Aorta (tissue), 5 donors: ENCODE results near the gene RFC4. TPM values are rescaled to one million over a fixed set of nuclear protein-coding genes. Genes with fewer than 3 reads are reported as not detected.

ENCODE experiments used
- ATAC-seq: fragments of 200-7000 bp; cut with Tn5 transposase; one replicate; pipeline ENCODE4 v1.9.1; 2022; ENCODE audit warnings: moderate library complexity; ENCODE audit not compliant: low FRiP score
- DNase-seq, 2 donors: peaks; one replicate each; pipeline ENCODE4 v3.0.0-alpha.2; 2020
- H3K27ac ChIP-seq, 2 donors: one replicate each; pipeline ENCODE4 v1.5.1; 2013; ENCODE audit warnings: low read length in 2 of 2, mild to moderate bottlenecking in 2 of 2, moderate library complexity in 2 of 2, control low read depth in 1 of 2, inconsistent platforms in 1 of 2, low read depth in 1 of 2
- H3K27me3 ChIP-seq, 2 donors: one replicate each; pipeline ENCODE4 v1.6.1; 2013; ENCODE audit warnings: control low read depth in 1 of 2, low read length in 1 of 2, mild to moderate bottlenecking in 1 of 2, moderate library complexity in 1 of 2; ENCODE audit not compliant: insufficient read depth in 2 of 2, control insufficient read depth in 1 of 2
- H3K36me3 ChIP-seq, 2 donors: one replicate each; pipeline ENCODE4 v1.6.1; 2013; ENCODE audit warnings: control low read depth in 1 of 2, low read length in 1 of 2, mild to moderate bottlenecking in 1 of 2; ENCODE audit not compliant: insufficient read depth in 2 of 2, control insufficient read depth in 1 of 2
- H3K4me1 ChIP-seq, 2 donors: one replicate each; pipeline ENCODE4 v1.6.1; 2013; ENCODE audit warnings: low read length in 2 of 2, control low read depth in 1 of 2, mild to moderate bottlenecking in 1 of 2, moderate library complexity in 1 of 2; ENCODE audit not compliant: insufficient read depth in 2 of 2, control insufficient read depth in 1 of 2
- H3K4me3 ChIP-seq, 2 donors: one replicate each; pipeline ENCODE4 v1.5.1; 2013; ENCODE audit warnings: low read length in 2 of 2, control low read depth in 1 of 2, mild to moderate bottlenecking in 1 of 2
- H3K9me3 ChIP-seq: one replicate; pipeline ENCODE4 v1.6.1; 2013; ENCODE audit warnings: mild to moderate bottlenecking, low read length; ENCODE audit not compliant: control insufficient read depth
- WGBS, 2 donors: extraction: QIAGEN DNeasy Blood & Tissue Kit; methylation state at CpG; one replicate each; pipeline ENCODE4 v1.1.7; 2013; 5-methylcytosine and 5-hydroxymethylcytosine counted together
- intact Hi-C, 2 donors: fragments of 100-400 bp; cut with DNase I; formaldehyde crosslinking; loops; one replicate each; pipeline versions ENCODE4 v1.14.2 to v1.15.0; 2022
- polyA plus RNA-seq, 2 donors: library from polyadenylated mRNA; stranded (reverse); fragments of 200-250 nt; gene quantifications; one replicate each; pipeline ENCODE4 v1.2.3, GENCODE V29; 2013
- total RNA-seq, 2 donors: library from RNA; stranded (reverse); fragmentation: NEBNext Ultra II Directional; extraction: Animal tissue kit (Norgen Biotek cat#: 25700); gene quantifications; one replicate each; pipeline ENCODE4 v1.2.1, GENCODE V29; 2021
- donor health status: healthy with polysubstance abuse.
- donor health status: Bipolar disorder and iron deficiency.
- donor health status: DM: no; HTN: no; CAD: no.
- donor health status: DM: no; HTN: no; CAD: no.
- donor health status: DM: yes; HTN: yes; CAD: no.

The RFC4 gene
- total and polyA plus RNA-seq, 4 donors = 6.9 to 10.4 (median 8.6) TPM

GRCh38 chr3:186787642-186788481 is 18.4 kb downstream of the RFC4 start:
- peaks cover 10 to 13% of the 10 kb centered on the region in 2 donors for H3K36me3 ChIP-seq
- ATAC-seq (no peak), DNase-seq (no peak)
- H3K4me1 ChIP-seq = peaks cover 0 to 8% of the 10 kb centered on the region in 2 donors
- H3K9me3 ChIP-seq = no peaks in the 10 kb centered on the region
- peaks cover 0 to 1% of the 10 kb centered on the region in 2 donors for H3K27me3 ChIP-seq
- intact Hi-C loops = loop anchor here in 1 of 2 donors (5.0 to 10.0 kb wide), 3 partner anchors 144 to 223 kb away; partner anchors contain the start of genes AHSG, ST6GAL1 and TBCCD1
- no peak overlapping the region for H3K27ac ChIP-seq
- H3K4me3 ChIP-seq = no peak overlapping the region
- 67 to 68% methylated on average over 15 of the region's 15 CpGs for WGBS, 2 donors

GRCh38 chr3:186786922-186787321 is 19.4 kb downstream of the RFC4 start:
- WGBS, 2 donors = 46 to 51% methylated on average over 3 of the region's 3 CpGs
- H3K9me3 ChIP-seq = no peaks in the 10 kb centered on the region
- peaks cover 0 to 1% of the 10 kb centered on the region in 2 donors for H3K27me3 ChIP-seq
- H3K27ac ChIP-seq = no peak overlapping the region
- peaks cover 10 to 13% of the 10 kb centered on the region in 2 donors for H3K36me3 ChIP-seq
- H3K4me1 ChIP-seq = peaks cover 0 to 8% of the 10 kb centered on the region in 2 donors
- peak overlapping the region in 1 of 2 donors; percentile 14 for H3K4me3 ChIP-seq
- intact Hi-C loops = loop anchor here in 1 of 2 donors (5.0 to 10.0 kb wide), 3 partner anchors 145 to 222 kb away; partner anchors contain the start of genes AHSG, ST6GAL1 and TBCCD1
- ATAC-seq (no peak), DNase-seq (no peak)

- H3K27me3 ChIP-seq = peaks cover 0 to 1% of the 10 kb centered on the region in 2 donors
- H3K4me1 ChIP-seq = peaks cover 0 to 8% of the 10 kb centered on the region in 2 donors
- ATAC-seq (no peak), DNase-seq (no peak)
- intact Hi-C loops = loop anchor here in 1 of 2 donors (5.0 to 10.0 kb wide), 3 partner anchors 147 to 221 kb away; partner anchors contain the start of genes AHSG, ST6GAL1 and TBCCD1
- no peaks in the 10 kb centered on the region for H3K9me3 ChIP-seq
- H3K27ac ChIP-seq = no peak overlapping the region
- peaks cover 10 to 13% of the 10 kb centered on the region in 2 donors for H3K36me3 ChIP-seq
- WGBS, 2 donors = 11 to 15% methylated on average over 7 of the region's 7 CpGs
- peak overlapping the region; percentile 80 for H3K4me3 ChIP-seq
Observed at GRCh38 chr3:186785495-186786018, 20.7 kb downstream of the RFC4 start.

- Histone ChIP-seq H3K4me1 (peaks cover 0 to 8% of the 10 kb centered on the region in 2 donors), H3K36me3 (peaks cover 10% of the 10 kb centered on the region in 2 donors), H3K4me3 (peak overlapping the region; percentile 80), H3K9me3 (no peaks in the 10 kb centered on the region), H3K27me3 (peaks cover 0 to 1% of the 10 kb centered on the region in 2 donors), H3K27ac (peak overlapping the region in 1 of 2 donors; percentile 32)
- WGBS, 2 donors = 7% methylated on average over 7 of the region's 7 CpGs
- intact Hi-C loops = loop anchor here in 1 of 2 donors (5.0 to 10.0 kb wide), 3 partner anchors 147 to 220 kb away; partner anchors contain the start of genes AHSG, ST6GAL1 and TBCCD1
- ATAC-seq (no peak), DNase-seq (no peak)
Observed at GRCh38 chr3:186784820-186785494, 21.3 kb downstream of the RFC4 start.

GRCh38 chr3:186783731-186784515 is 22.4 kb downstream of the RFC4 start:
- Histone ChIP-seq H3K27me3 (peaks cover 0 to 1% of the 10 kb centered on the region in 2 donors), H3K9me3 (no peaks in the 10 kb centered on the region), H3K4me3 (peak overlapping the region; percentile 80), H3K4me1 (peaks cover 0 to 7% of the 10 kb centered on the region in 2 donors), H3K27ac (peak overlapping the region; percentile 88 to 93), H3K36me3 (peaks cover 8 to 9% of the 10 kb centered on the region in 2 donors)
- ATAC-seq = peak; percentile 96
- intact Hi-C loops = loop anchor here in 1 of 2 donors (10.0 kb wide), 2 partner anchors 169 to 219 kb away; partner anchors contain the start of genes AHSG and TBCCD1
- DNase-seq = peak; percentile 94 to 95
- WGBS, 2 donors = 0% methylated on average over 50 to 56 of the region's 56 CpGs

GRCh38 chr3:186783058-186783730 is 23.1 kb downstream of the RFC4 start, which contains the start of gene EIF4A2:
Gene EIF4A2, plus strand, starts transcription at chr3:186783577. Its CDS starts 34 bp downstream, at chr3:186783611.
- WGBS, 2 donors = 0% methylated on average over 54 to 60 of the region's 60 CpGs
- peak within 1 kb of the TSS; percentile 88 to 93 for H3K27ac ChIP-seq
- ATAC-seq = peak; percentile 95
- H3K4me1 ChIP-seq = peaks cover 0 to 5% of the 10 kb centered on the region in 2 donors
- DNase-seq = peak; percentile 93 to 96
- intact Hi-C loops = loop anchor here in 1 of 2 donors (10.0 kb wide), 2 partner anchors 168 to 218 kb away; partner anchors contain the start of genes AHSG and TBCCD1
- H3K9me3 ChIP-seq = no peaks in the 10 kb centered on the region
- H3K27me3 ChIP-seq = peaks cover 0 to 1% of the 10 kb centered on the region in 2 donors
- peaks cover 5% of the 10 kb centered on the region in 2 donors for H3K36me3 ChIP-seq
- H3K4me3 ChIP-seq = peak within 1 kb of the TSS; percentile 80

GRCh38 chr3:186782542-186783057 is 23.7 kb downstream of the RFC4 start:
- Histone ChIP-seq H3K4me3 (peak overlapping the region; percentile 80), H3K27ac (peak overlapping the region in 1 of 2 donors; percentile 93), H3K4me1 (peaks cover 0 to 5% of the 10 kb centered on the region in 2 donors), H3K27me3 (peaks cover 0 to 1% of the 10 kb centered on the region in 2 donors), H3K9me3 (no peaks in the 10 kb centered on the region), H3K36me3 (peaks cover 5% of the 10 kb centered on the region in 2 donors)
- intact Hi-C loops = loop anchor here in 1 of 2 donors (10.0 kb wide), 2 partner anchors 168 to 218 kb away; partner anchors contain the start of genes AHSG and TBCCD1
- no peak for DNase-seq
- 1 to 2% methylated on average over 21 of the region's 21 CpGs for WGBS, 2 donors
- ATAC-seq = peak; percentile 1
